Smooth muscle cell (in vitro differentiated cells): ENCODE data around the gene ACOX3. TPM values are rescaled to one million over a fixed set of nuclear protein-coding genes. Genes with fewer than 3 reads are reported as not detected.

Experiments
- DNase-seq: peaks from one replicate; lab custom pipeline; 2025; ENCODE audit not compliant: unreplicated experiment; lab: John Stamatoyannopoulos, UW
- H2AFZ ChIP-seq: fragments of 200-600 bp; sonication (generic); 2 replicates; pipeline ENCODE4 v1.6.0; 2016; ENCODE audit warnings: antibody characterized with exemption, low read depth, mild to moderate bottlenecking
- H3F3A ChIP-seq: fragments of 200-600 bp; sonication (generic); 2 replicates; pipeline ENCODE4 v1.6.0; 2017; ENCODE audit warnings: antibody characterized with exemption, low read depth
- H3K27ac ChIP-seq: fragments of 200-600 bp; sonication (generic); 2 replicates; pipeline ENCODE4 v1.5.1; 2016; ENCODE audit warnings: low read depth, mild to moderate bottlenecking
- H3K27me3 ChIP-seq: fragments of 200-600 bp; sonication (generic); 2 replicates; pipeline ENCODE4 v1.6.1; 2016; ENCODE audit warnings: low read depth, mild to moderate bottlenecking
- H3K36me3 ChIP-seq: fragments of 200-600 bp; sonication (generic); 2 replicates; pipeline ENCODE4 v1.5.1; 2016; ENCODE audit warnings: low read depth
- H3K4me1 ChIP-seq: fragments of 200-600 bp; sonication (generic); 2 replicates; pipeline ENCODE4 v1.5.1; 2016; ENCODE audit warnings: low read depth
- H3K4me2 ChIP-seq: fragments of 200-600 bp; sonication (generic); 2 replicates; pipeline ENCODE4 v1.6.0; 2016; ENCODE audit warnings: mild to moderate bottlenecking
- H3K4me3 ChIP-seq: fragments of 200-600 bp; sonication (generic); 2 replicates; pipeline ENCODE4 v1.5.1; 2016; ENCODE audit warnings: mild to moderate bottlenecking
- H3K79me2 ChIP-seq: fragments of 200-600 bp; sonication (generic); 2 replicates; pipeline ENCODE4 v1.6.0; 2016; ENCODE audit warnings: low read depth, mild to moderate bottlenecking
- H3K9ac ChIP-seq: fragments of 200-600 bp; sonication (generic); 2 replicates; pipeline ENCODE4 v1.6.0; 2016; ENCODE audit warnings: low read depth
- H3K9me3 ChIP-seq: fragments of 200-600 bp; sonication (generic); replicated peaks from 2 replicates; pipeline ENCODE4 v1.5.1; 2016; ENCODE audit warnings: low read depth
- H4K20me1 ChIP-seq: fragments of 200-600 bp; sonication (generic); 2 replicates; pipeline ENCODE4 v1.6.0; 2016; ENCODE audit warnings: low read depth
- CTCF ChIP-seq: fragments of 200-600 bp; sonication (generic); IDR thresholded peaks from 2 replicates; pipeline ENCODE4 v1.5.1; 2017; ENCODE audit warnings: borderline replicate concordance, mild to moderate bottlenecking, antibody characterized with exemption; ENCODE audit not compliant: insufficient read depth, poor library complexity, severe bottlenecking
- WGBS: methylation state at CpG from one replicate; pipeline ENCODE4 v1.1.7; 2016; ENCODE audit warnings: low lambda C conversion rate; 5-methylcytosine and 5-hydroxymethylcytosine counted together
- polyA plus RNA-seq: library from polyadenylated mRNA; unstranded; fragments of >200 nt; fragmentation: Nextera tagmentation; extraction: Ambion mirVana; gene quantifications from 2 replicates; pipeline ENCODE4 v1.2.1, GENCODE V29; 2016
- total RNA-seq: library from RNA; depleted of rRNA; stranded (reverse); fragments of >200 nt; gene quantifications from 2 replicates; pipeline ENCODE4 v1.2.3, GENCODE V29; 2014

Gene ACOX3
- total and polyA plus RNA-seq, 2 experiments from 2014 or later = 25.0 to 27.9 TPM

- Histone ChIP-seq H3K4me2 (no peak overlapping the region), H4K20me1 (no peaks in the 10 kb centered on the region), H3K27me3 (no peaks in the 10 kb centered on the region), H3K36me3 (no peaks in the 10 kb centered on the region), H3K9ac (no peak overlapping the region), H3K9me3 (no peaks in the 10 kb centered on the region), H3F3A (no peaks in the 10 kb centered on the region), H3K27ac (no peak overlapping the region), H2AFZ (no peak overlapping the region), H3K4me1 (no peaks in the 10 kb centered on the region), H3K79me2 (no peaks in the 10 kb centered on the region), H3K4me3 (no peak overlapping the region)
- DNase-seq = no peak
- 96% methylated on average over 14 of the region's 14 CpGs for WGBS
- no peak for TF ChIP-seq CTCF
Measured at GRCh38 chr4:8404791-8405515, 35.6 kb downstream of the ACOX3 start.

- Histone ChIP-seq H3K9me3 (no peaks in the 10 kb centered on the region), H4K20me1 (no peaks in the 10 kb centered on the region), H2AFZ (no peak overlapping the region), H3K9ac (no peak overlapping the region), H3K4me3 (no peak overlapping the region), H3K79me2 (no peaks in the 10 kb centered on the region), H3K27ac (no peak overlapping the region), H3K4me2 (no peak overlapping the region), H3K36me3 (no peaks in the 10 kb centered on the region), H3K27me3 (no peaks in the 10 kb centered on the region), H3K4me1 (no peaks in the 10 kb centered on the region), H3F3A (no peaks in the 10 kb centered on the region)
- no peak for TF ChIP-seq CTCF
- WGBS = 93% methylated on average over 13 of the region's 13 CpGs
- DNase-seq = no peak
Measured at GRCh38 chr4:8403976-8404375, 36.5 kb downstream of the ACOX3 start.

GRCh38 chr4:8403173-8403753, 37.3 kb downstream of the ACOX3 start:
- Histone ChIP-seq H3K36me3 (no peaks in the 10 kb centered on the region), H3K27ac (no peak overlapping the region), H2AFZ (no peak overlapping the region), H3K9ac (no peak overlapping the region), H3K4me2 (no peak overlapping the region), H3K79me2 (no peaks in the 10 kb centered on the region), H3K9me3 (no peaks in the 10 kb centered on the region), H3K27me3 (no peaks in the 10 kb centered on the region), H4K20me1 (no peaks in the 10 kb centered on the region), H3F3A (no peaks in the 10 kb centered on the region), H3K4me3 (no peak overlapping the region), H3K4me1 (no peaks in the 10 kb centered on the region)
- peak; percentile 62 for DNase-seq
- TF ChIP-seq CTCF = peak; percentile 92
- 56% methylated on average over 12 of the region's 12 CpGs for WGBS
